Endothelial cell of umbilical vein (primary cell): ENCODE measurements around the gene ETFBKMT. TPM values are rescaled to one million over a fixed set of nuclear protein-coding genes. Genes with fewer than 3 reads are reported as not detected.

Source experiments
- BruUV-seq: library from RNA; stranded (reverse); fragments of 400-500 nt; replicated peaks from 2 replicates; lab custom pipeline; 2021; lab: Mats Ljungman, UMichigan
- CTCF ChIA-PET: fragments of 300-600, 350-600 bp; sonication (Branson Sonifier 250); formaldehyde crosslinking; loops from one replicate; lab custom pipeline; 2021; ENCODE audit warnings: antibody characterized with exemption, inconsistent platforms; lab: Charles Lee
- POLR2A ChIA-PET: fragments of 300-600, 350-600 bp; sonication (Branson Sonifier 250); formaldehyde crosslinking; loops from one replicate; lab custom pipeline; 2021; ENCODE audit warnings: antibody characterized with exemption, inconsistent platforms; lab: Charles Lee
- DNase-seq: peaks from one replicate; pipeline ENCODE4 v3.0.0-alpha.2; 2011; ENCODE audit warnings: low read depth, low spot score
- FAIRE-seq: peaks from 2 replicates; lab custom pipeline; 2011; peaks lifted over from hg19 to GRCh38; lab: Jason Lieb, UNC
- H2AFZ ChIP-seq: 2 replicates; pipeline ENCODE4 v1.6.0; 2012; ENCODE audit warnings: low read depth, low read length, control low read depth, inconsistent platforms
- H3K27ac ChIP-seq: 2 replicates; pipeline ENCODE4 v1.5.1; 2011; ENCODE audit warnings: low read depth, mild to moderate bottlenecking, control low read depth, low read length, moderate library complexity; ENCODE audit not compliant: insufficient read depth
- H3K27me3 ChIP-seq, 2 experiments: 2 replicates each; pipeline versions ENCODE4 v1.6.0 to v1.6.1; 2011; ENCODE audit warnings: low read length in 2 of 2, mixed read lengths in 1 of 2; ENCODE audit not compliant: control insufficient read depth in 2 of 2, insufficient read depth in 2 of 2
- H3K36me3 ChIP-seq, 2 experiments: 2 replicates in 1 of 2; 3 replicates in 1 of 2; pipeline ENCODE4 v1.5.1; 2011; ENCODE audit warnings: low read length in 2 of 2, mild to moderate bottlenecking in 1 of 2, moderate library complexity in 1 of 2; ENCODE audit not compliant: control insufficient read depth in 2 of 2, insufficient read depth in 2 of 2; ENCODE audit errors: extremely low read depth in 1 of 2
- H3K4me1 ChIP-seq: 3 replicates; pipeline ENCODE4 v1.5.1; 2011; ENCODE audit warnings: mild to moderate bottlenecking, low read length; ENCODE audit not compliant: control insufficient read depth, insufficient read depth; ENCODE audit errors: extremely low read depth
- H3K4me2 ChIP-seq: 2 replicates; pipeline ENCODE4 v1.6.1; 2011; ENCODE audit warnings: low read length, control low read depth, mixed read lengths; ENCODE audit not compliant: insufficient read depth
- H3K4me3 ChIP-seq, 3 experiments: fragments of 200-600 bp in 1 of 3; sonication (generic), shearing (Covaris generic) in 1 of 3; replicated peaks in 1 of 3; 2 replicates each; pipeline ENCODE4 v1.5.1; 2011 to 2016; ENCODE audit warnings: control low read depth in 3 of 3, low read length in 3 of 3, mild to moderate bottlenecking in 2 of 3, inconsistent platforms in 1 of 3, low read depth in 1 of 3, moderate library complexity in 1 of 3; ENCODE audit not compliant: insufficient read depth in 1 of 3
- H3K79me2 ChIP-seq: 2 replicates; pipeline ENCODE4 v1.6.0; 2012; ENCODE audit warnings: low read length, inconsistent platforms; ENCODE audit not compliant: control insufficient read depth, insufficient read depth
- H3K9ac ChIP-seq: replicated peaks from 2 replicates; pipeline ENCODE3; 2011; ENCODE audit warnings: low read length, control low read depth; ENCODE audit not compliant: insufficient read depth; ENCODE audit errors: extremely low read depth
- H3K9me1 ChIP-seq: replicated peaks from 3 replicates; pipeline ENCODE4 v1.6.0; 2011; ENCODE audit warnings: mild to moderate bottlenecking, low read length; ENCODE audit not compliant: control insufficient read depth, insufficient read depth; ENCODE audit errors: extremely low read depth
- H3K9me3 ChIP-seq: replicated peaks from 2 replicates; pipeline ENCODE4 v1.5.1; 2012; ENCODE audit warnings: low read length, inconsistent platforms; ENCODE audit not compliant: control insufficient read depth, insufficient read depth
- H4K20me1 ChIP-seq: replicated peaks from 2 replicates; pipeline ENCODE3; 2011; ENCODE audit warnings: mild to moderate bottlenecking, low read length; ENCODE audit not compliant: control insufficient read depth, insufficient read depth; ENCODE audit errors: extremely low read depth
- EZH2 ChIP-seq: IDR thresholded peaks from 2 replicates; pipeline ENCODE4 v1.6.1; 2012; ENCODE audit warnings: borderline replicate concordance, low read depth, mild to moderate bottlenecking, moderate library complexity, low read length, inconsistent platforms; ENCODE audit not compliant: severe bottlenecking
- MYC ChIP-seq: IDR thresholded peaks from one replicate; pipeline ENCODE4 v1.6.1; 2011; ENCODE audit warnings: mild to moderate bottlenecking, low read depth, low read length
- POLR2AphosphoS5 ChIP-seq: IDR thresholded peaks from 2 replicates; pipeline ENCODE4 v1.6.1; 2012; ENCODE audit warnings: low read depth, mild to moderate bottlenecking, control low read depth, low read length, moderate library complexity; ENCODE audit not compliant: insufficient read depth
- dilution Hi-C: fragments of 300-500 bp; cut with MboI; formaldehyde crosslinking; loops from one replicate; pipeline ENCODE4 v1.15.0; 2019; ENCODE audit warnings: low sequenced_read_pairs; ENCODE audit not compliant: extremely low pct_ligation_motif_present
- intact Hi-C: fragments of 100-400 bp; cut with micrococcal nuclease; formaldehyde crosslinking; loops from one replicate; pipeline ENCODE4 v1.10.0; 2022
- polyA plus RNA-seq, 4 experiments: library from polyadenylated mRNA; depleted of rRNA in 3 of 4; stranded (reverse) in 3 of 4; unstranded in 1 of 4; fragments of >200 nt; gene quantifications; 2 replicates each; pipeline versions ENCODE4 v1.2.1 to v1.2.3, GENCODE V29; 2011 to 2012; ENCODE audit warnings: missing spikeins in 1 of 4
- total RNA-seq: library from RNA; stranded (reverse); gene quantifications from 2 replicates; pipeline ENCODE4 v1.2.3, GENCODE V29; 2021
- TF ChIP-seq, protein P1 (sequence below): IDR thresholded peaks from 2 replicates; pipeline ENCODE4 v1.6.1; 2011; ENCODE audit not compliant: insufficient read depth, insufficient read length

Gene ETFBKMT
- total and polyA plus RNA-seq, 2 donors (not counting 3 experiments of a cell fraction or from before 2014, with no cell fraction given) = 1.4 to 3.1 TPM

DNA sequence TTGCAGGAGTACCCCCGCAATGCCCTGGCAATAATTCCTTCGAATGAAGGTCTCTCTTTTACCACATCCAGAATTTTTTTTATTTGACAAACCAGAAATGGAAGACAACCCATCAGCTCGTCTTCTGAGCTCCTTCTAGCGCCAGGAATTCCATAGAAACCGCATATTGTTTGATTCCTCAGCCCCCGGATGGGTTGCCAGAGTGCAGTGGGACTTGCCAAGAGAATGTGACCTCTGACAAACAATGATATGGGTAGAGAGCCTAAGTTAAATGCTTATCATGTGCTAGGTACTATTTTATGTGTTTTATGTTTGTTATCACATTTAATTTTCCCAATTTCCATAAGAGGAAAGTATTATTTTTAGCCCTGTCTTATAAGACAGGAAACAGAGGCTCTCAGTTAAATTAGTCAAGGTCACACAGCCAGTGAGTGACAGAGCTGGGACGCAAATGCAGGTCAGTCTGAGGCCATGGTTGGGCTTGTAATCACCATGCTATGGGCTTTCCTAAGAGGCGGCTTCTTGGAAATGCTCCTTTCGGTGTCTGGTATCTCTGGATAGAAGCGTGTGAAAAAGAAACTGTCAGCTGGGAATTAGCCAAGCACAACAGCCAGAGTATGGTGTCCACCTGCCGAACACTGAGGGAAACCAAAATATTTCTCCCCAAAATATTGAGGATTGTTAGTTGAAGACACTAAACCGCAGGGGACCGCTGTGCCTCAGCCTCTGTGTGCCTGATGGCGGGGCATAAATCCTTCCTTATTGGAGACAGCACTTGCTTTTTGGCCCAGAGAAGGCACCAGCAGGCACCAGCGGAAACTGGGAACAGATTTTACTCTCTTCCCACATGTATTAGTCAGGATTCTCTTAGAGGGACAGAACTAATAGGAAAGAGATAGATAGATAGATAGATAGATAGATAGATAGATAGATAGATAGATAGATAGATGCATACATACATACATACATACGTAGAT, 29.4 kb upstream of the ETFBKMT start:
- no peaks in the 10 kb centered on the region for H3K79me2 ChIP-seq
- DNase-seq (peak; percentile 77), FAIRE-seq (peak; percentile 43)
- no peaks in the 10 kb centered on the region for H4K20me1 ChIP-seq
- dilution Hi-C loops = no loop called here
- no peaks in the 10 kb centered on the region for H3K36me3 ChIP-seq
- H2AFZ ChIP-seq = no peak overlapping the region
- POLR2A ChIA-PET = interaction anchor here (0.5 to 0.7 kb wide), 2 partner anchors 39 to 138 kb away, joined by 3 to 8 read pairs; partner anchors contain the start of gene DENND5B
- H3K4me2 ChIP-seq = no peak overlapping the region
- no TSS peak for BruUV-seq
- no peaks in the 10 kb centered on the region for H3K9me3 ChIP-seq
- H3K4me1 ChIP-seq = peaks cover 5% of the 10 kb centered on the region
- H3K9ac ChIP-seq = no peak overlapping the region
- intact Hi-C loops = no loop called here
- H3K4me3 ChIP-seq = no peak overlapping the region
- TF ChIP-seq, protein P1, sequence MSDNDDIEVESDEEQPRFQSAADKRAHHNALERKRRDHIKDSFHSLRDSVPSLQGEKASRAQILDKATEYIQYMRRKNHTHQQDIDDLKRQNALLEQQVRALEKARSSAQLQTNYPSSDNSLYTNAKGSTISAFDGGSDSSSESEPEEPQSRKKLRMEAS = no peak
- TF ChIP-seq EZH2 = no peak
- no peak for TF ChIP-seq MYC
- no peak for TF ChIP-seq POLR2AphosphoS5
- no peak overlapping the region for H3K27ac ChIP-seq
- no peaks in the 10 kb centered on the region for H3K27me3 ChIP-seq
- CTCF ChIA-PET = interaction anchor here (0.9 to 1.0 kb wide), 3 partner anchors 33 to 227 kb away, joined by 3 to 4 read pairs (median 3); no protein-coding TSS in a partner anchor
- no peaks in the 10 kb centered on the region for H3K9me1 ChIP-seq
